ENCODE measurements around the gene IL23A.

Gene IL23A

GRCh38 chr12:56387152-56387736 lies 48.6 kb downstream of the IL23A start:
- Histone ChIP-seq H3K9me2 (replicated peaks; ENCODE audit: insufficient read depth, low read length) (no peaks in the 10 kb centered on the region), H3K79me2 (ENCODE audit: insufficient read depth, low read length) (no peaks in the 10 kb centered on the region), H3K36me3 (ENCODE audit: low read length) (no peaks in the 10 kb centered on the region), H3K9ac (ENCODE audit: low read length) (no peak overlapping the region), H3K4me3 (ENCODE audit: insufficient read depth, low read length, poor library complexity, severe bottlenecking) (no peak overlapping the region), H3K27ac (ENCODE audit: low read depth, low read length) (no peak overlapping the region), H2AFZ (ENCODE audit: low read depth, low read length, severe bottlenecking) (no peak overlapping the region), H3K27me3 (ENCODE audit: low read length) (no peaks in the 10 kb centered on the region), H3F3A (ENCODE audit: insufficient read depth) (no peaks in the 10 kb centered on the region), H3K4me2 (ENCODE audit: low read depth, low read length, poor library complexity, severe bottlenecking) (no peak overlapping the region), H4K20me1 (ENCODE audit: low read depth, low read length) (no peaks in the 10 kb centered on the region), H3K9me3 (ENCODE audit: insufficient read depth, low read length) (no peaks in the 10 kb centered on the region)
- TF ChIP-seq EZH2phosphoT487 (conservative IDR thresholded peaks at IDR 0.05; ENCODE audit: low read length), result no peak
- TF ChIP-seq CTCF (IDR thresholded peaks at IDR 0.05; ENCODE audit: insufficient read depth, low read length, poor library complexity, severe bottlenecking), result no peak

GRCh38 chr12:56389412-56389811 lies 50.7 kb downstream of the IL23A start:
- Histone ChIP-seq H3K4me3 (ENCODE audit: insufficient read depth, low read length, poor library complexity, severe bottlenecking) (no peak overlapping the region), H3K9ac (ENCODE audit: low read length) (no peak overlapping the region), H3K79me2 (ENCODE audit: insufficient read depth, low read length) (no peaks in the 10 kb centered on the region), H4K20me1 (ENCODE audit: low read depth, low read length) (no peaks in the 10 kb centered on the region), H3K27me3 (ENCODE audit: low read length) (no peaks in the 10 kb centered on the region), H3K9me3 (ENCODE audit: insufficient read depth, low read length) (no peaks in the 10 kb centered on the region), H3K9me2 (replicated peaks; ENCODE audit: insufficient read depth, low read length) (no peaks in the 10 kb centered on the region), H3F3A (ENCODE audit: insufficient read depth) (no peaks in the 10 kb centered on the region), H2AFZ (ENCODE audit: low read depth, low read length, severe bottlenecking) (no peak overlapping the region), H3K4me2 (ENCODE audit: low read depth, low read length, poor library complexity, severe bottlenecking) (no peak overlapping the region), H3K27ac (ENCODE audit: low read depth, low read length) (no peak overlapping the region), H3K36me3 (ENCODE audit: low read length) (no peaks in the 10 kb centered on the region)
- no peak for TF ChIP-seq CTCF (IDR thresholded peaks at IDR 0.05; ENCODE audit: insufficient read depth, low read length, poor library complexity, severe bottlenecking)
- TF ChIP-seq EZH2phosphoT487 (conservative IDR thresholded peaks at IDR 0.05; ENCODE audit: low read length), result no peak

All from SU-DHL-6 (cell line).